H1 (cell line): ENCODE measurements around the gene IL1RAPL1.

Experiments
- CTCF ChIP-seq, 3 experiments: IDR thresholded peaks; 1 replicate in 2 of 3; 2 replicates in 1 of 3; pipeline versions ENCODE4 v1.5.1 to v1.6.1; 2011; ENCODE audit warnings: low read length in 3 of 3, mild to moderate bottlenecking in 3 of 3, inconsistent platforms in 2 of 3, low read depth in 1 of 3, moderate library complexity in 1 of 3; ENCODE audit not compliant: insufficient read depth in 1 of 3; ENCODE audit errors: control extremely low read depth in 1 of 3
- EP300 ChIP-seq, 2 experiments: IDR thresholded peaks; 1 replicate in 1 of 2; 2 replicates in 1 of 2; pipeline ENCODE4 v1.6.1; 2011 to 2012; ENCODE audit warnings: low read depth in 2 of 2, low read length in 2 of 2, mild to moderate bottlenecking in 2 of 2, borderline replicate concordance in 1 of 2, inconsistent platforms in 1 of 2, moderate library complexity in 1 of 2
- POLR2A ChIP-seq, 2 experiments: IDR thresholded peaks; 1 replicate in 1 of 2; 2 replicates in 1 of 2; pipeline ENCODE4 v1.6.1; 2011; ENCODE audit warnings: low read depth in 2 of 2, low read length in 2 of 2, mild to moderate bottlenecking in 2 of 2; ENCODE audit errors: control extremely low read depth in 1 of 2

GRCh38 chrX:29066516-29066915 is 479.3 kb downstream of the IL1RAPL1 start:
- TF ChIP-seq POLR2A (IDR thresholded peaks at IDR 0.05; ENCODE audit: control extremely low read depth in 1 of 2, low read depth in 2 of 2, low read length in 2 of 2) (no peak), EP300 (IDR thresholded peaks at IDR 0.05; ENCODE audit: borderline replicate concordance in 1 of 2, low read depth in 2 of 2, low read length in 2 of 2) (no peak), CTCF (IDR thresholded peaks at IDR 0.05; ENCODE audit: control extremely low read depth in 1 of 3, insufficient read depth in 1 of 3, low read depth in 1 of 3, low read length in 3 of 3) (no peak)
